GM12878 (cell line): ENCODE data around the gene FMNL3. TPM values are rescaled to one million over a fixed set of nuclear protein-coding genes. Genes with fewer than 3 reads are reported as not detected.

Source experiments
- ATAC-seq: fragments of 200-7000 bp; cut with Tn5 transposase; 3 replicates; pipeline ENCODE4 v1.9.1; 2020; ENCODE audit warnings: mild to moderate bottlenecking, moderate library complexity
- BruUV-seq: library from RNA; stranded (reverse); fragments of 400-500 nt; replicated peaks from 2 replicates; lab custom pipeline; 2021; lab: Mats Ljungman, UMichigan
- CTCF ChIA-PET: fragments of 300-600 bp; sonication (Branson Sonifier 250); formaldehyde crosslinking; extraction: SDS; loops from one replicate; lab custom pipeline; 2021; ENCODE audit warnings: inconsistent platforms; lab: Yijun Ruan, JAX
- POLR2A ChIA-PET: fragments of 350-600 bp; formaldehyde crosslinking; extraction: SDS; loops from one replicate; lab custom pipeline; 2021; ENCODE audit warnings: inconsistent platforms; lab: Charles Lee
- RAD21 ChIA-PET: fragments of 300-600 bp; sonication (Branson Sonifier 250); formaldehyde crosslinking; loops from one replicate; lab custom pipeline; 2023; ENCODE audit warnings: antibody characterized with exemption; ENCODE audit not compliant: unreplicated experiment; lab: Charles Lee
- SMC1A ChIA-PET: fragments of 300-600 bp; sonication (Branson Sonifier 250); formaldehyde crosslinking; loops from one replicate; lab custom pipeline; 2023; ENCODE audit not compliant: unreplicated experiment, uncharacterized antibody; lab: Charles Lee
- DNase-seq: peaks from one replicate; pipeline ENCODE4 v3.0.0-alpha.2; 2011; ENCODE audit warnings: low read depth, low spot score
- FAIRE-seq: peaks from 3 replicates; lab custom pipeline; 2011; peaks lifted over from hg19 to GRCh38; lab: Jason Lieb, UNC
- H2AFZ ChIP-seq: 2 replicates; pipeline ENCODE4 v1.6.0; 2011; ENCODE audit warnings: low read depth, low read length, control low read depth; ENCODE audit not compliant: control insufficient read depth
- H3K27ac ChIP-seq: 2 replicates; pipeline ENCODE4 v1.5.1; 2011; ENCODE audit warnings: control low read depth; ENCODE audit not compliant: control insufficient read depth, insufficient read depth
- H3K27me3 ChIP-seq, 2 experiments: replicated peaks in 1 of 2; 2 replicates each; pipeline versions ENCODE4 v1.6.0 to v1.6.1; 2011; ENCODE audit warnings: low read length in 1 of 2; ENCODE audit not compliant: control insufficient read depth in 2 of 2, insufficient read depth in 2 of 2
- H3K36me3 ChIP-seq, 2 experiments: 2 replicates each; pipeline ENCODE4 v1.5.1; 2011; ENCODE audit warnings: low read length in 1 of 2; ENCODE audit not compliant: control insufficient read depth in 2 of 2, insufficient read depth in 2 of 2
- H3K4me1 ChIP-seq: 2 replicates; pipeline ENCODE4 v1.6.1; 2011; ENCODE audit warnings: mild to moderate bottlenecking, low read length, moderate library complexity, mixed read lengths; ENCODE audit not compliant: control insufficient read depth, insufficient read depth
- H3K4me2 ChIP-seq: 2 replicates; pipeline ENCODE4 v1.6.0; 2011; ENCODE audit warnings: control low read depth; ENCODE audit not compliant: control insufficient read depth, insufficient read depth
- H3K4me3 ChIP-seq: fragments of 200-600 bp; sonication (generic); 2 replicates; pipeline ENCODE4 v1.5.1; 2016
- H3K79me2 ChIP-seq: 2 replicates; pipeline ENCODE4 v1.6.0; 2011; ENCODE audit warnings: low read length; ENCODE audit not compliant: control insufficient read depth, insufficient read depth
- H3K9ac ChIP-seq: 2 replicates; pipeline ENCODE4 v1.8.0; 2011; ENCODE audit warnings: low read length, control low read depth, mixed read lengths; ENCODE audit not compliant: control insufficient read depth, insufficient read depth
- H3K9me3 ChIP-seq: replicated peaks from 3 replicates; pipeline ENCODE4 v1.5.1; 2011; ENCODE audit warnings: mild to moderate bottlenecking, low read length; ENCODE audit not compliant: control insufficient read depth, insufficient read depth
- H4K20me1 ChIP-seq: 2 replicates; pipeline ENCODE4 v1.6.0; 2011; ENCODE audit not compliant: control insufficient read depth, insufficient read depth
- WGBS: methylation state at CpG from one replicate; pipeline ENCODE4 v1.1.6; 2016; ENCODE audit warnings: low lambda C conversion rate; ENCODE audit not compliant: insufficient replicate concordance, insufficient coverage; ENCODE audit errors: missing lambda C conversion rate; 5-methylcytosine and 5-hydroxymethylcytosine counted together
- in situ Hi-C: fragments of 300-500 bp; cut with MboI; formaldehyde crosslinking; loops from 9 replicates; pipeline ENCODE4 v1.14.3; 2018; ENCODE audit warnings: mixed read lengths
- intact Hi-C: fragments of 100-400 bp; cut with micrococcal nuclease; formaldehyde crosslinking; loops from one replicate; pipeline ENCODE4 v1.14.2; 2022; ENCODE audit not compliant: unreplicated experiment
- polyA plus RNA-seq, 11 experiments: library from polyadenylated mRNA; depleted of rRNA in 4 of 11; unstranded in 6 of 11; stranded (reverse) in 5 of 11; fragments of >200 nt; fragmentation: Nextera tagmentation in 4 of 11; fragmentation: Illumina TruSeq in 1 of 11; extraction: Ambion mirVana in 4 of 11; extraction: Trizol in 1 of 11; gene quantifications; 1 replicate in 1 of 11; 2 replicates in 10 of 11; pipeline versions ENCODE4 v1.2.1 to v1.2.3, GENCODE V29; 2011 to 2016; ENCODE audit warnings: inconsistent platforms in 2 of 11, missing spikeins in 2 of 11, low read depth in 1 of 11
- small RNA-seq: library from RNA; depleted of rRNA; stranded (forward); fragments of <200 nt; gene quantifications from one replicate; pipeline ENCODE3, GENCODE V24; 2014
- total RNA-seq, 4 experiments: library from RNA; depleted of rRNA in 3 of 4; stranded (reverse); fragments of >200 nt in 3 of 4; fragmentation: Illumina TruSeq in 1 of 4; extraction: Trizol in 1 of 4; gene quantifications; 2 replicates each; pipeline versions ENCODE4 v1.2.1 to v1.2.3, GENCODE V29; 2013 to 2021
- TF ChIP-seq, protein P1 (sequence below): IDR thresholded peaks from 2 replicates; pipeline ENCODE4 v1.6.1; 2011; ENCODE audit warnings: low read depth, low read length, improper control_type of control experiment, borderline replicate concordance

FMNL3 gene
- total and polyA plus RNA-seq, 10 of the 15 experiments (the other 5 are each of a cell fraction or from before 2014, with no cell fraction given), result 3.0 to 64.9 (median 30.9) TPM

DNA sequence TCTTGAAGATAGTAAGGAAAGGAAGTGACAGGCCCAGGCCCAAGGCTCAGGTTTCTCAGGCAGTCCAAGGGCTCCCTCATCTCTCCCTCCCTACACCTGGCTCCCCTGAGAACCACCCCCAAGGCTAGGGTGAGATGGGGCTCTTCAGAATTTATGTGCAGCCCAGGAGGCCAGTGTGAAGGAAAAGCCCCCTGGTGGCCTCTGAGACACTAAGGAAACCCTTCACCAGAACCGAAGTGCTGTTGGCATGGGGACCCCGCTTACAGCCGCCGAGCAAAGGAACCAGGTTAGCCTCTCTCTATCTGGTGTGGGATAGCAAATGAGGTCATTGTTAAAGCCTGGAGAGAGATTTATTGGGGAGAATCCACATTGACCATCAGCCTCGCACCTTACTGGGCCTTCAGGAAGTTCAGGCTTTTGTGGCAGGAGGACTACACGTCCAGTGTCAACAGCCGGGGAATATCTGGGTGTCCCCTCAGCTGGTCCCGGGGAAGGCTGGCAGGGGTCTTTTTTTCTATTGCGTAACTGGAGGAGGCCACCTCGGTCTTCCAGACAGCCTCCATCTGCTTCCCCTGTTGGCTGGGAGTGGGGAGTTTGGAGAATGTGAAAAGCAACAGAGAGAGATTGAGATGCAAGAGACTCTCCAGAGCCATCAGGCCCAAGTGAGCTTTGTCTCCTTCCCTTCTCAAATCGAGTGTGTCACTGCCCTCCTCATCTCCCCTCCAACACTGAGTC is 119.9 kb downstream of the FMNL3 start:
- POLR2A ChIA-PET, result no interaction called here

More for the DNA sequence above, 119.9 kb downstream of the FMNL3 start:
- ATAC-seq (no peak), DNase-seq (no peak), FAIRE-seq (no peak)
- TF ChIP-seq, protein P1, sequence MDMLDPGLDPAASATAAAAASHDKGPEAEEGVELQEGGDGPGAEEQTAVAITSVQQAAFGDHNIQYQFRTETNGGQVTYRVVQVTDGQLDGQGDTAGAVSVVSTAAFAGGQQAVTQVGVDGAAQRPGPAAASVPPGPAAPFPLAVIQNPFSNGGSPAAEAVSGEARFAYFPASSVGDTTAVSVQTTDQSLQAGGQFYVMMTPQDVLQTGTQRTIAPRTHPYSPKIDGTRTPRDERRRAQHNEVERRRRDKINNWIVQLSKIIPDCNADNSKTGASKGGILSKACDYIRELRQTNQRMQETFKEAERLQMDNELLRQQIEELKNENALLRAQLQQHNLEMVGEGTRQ, result no peak
- BruUV-seq, result no TSS peak
- no peak overlapping the region for H3K27ac ChIP-seq
- 98% methylated on average over 11 of the region's 11 CpGs for WGBS
- ChIA-PET CTCF (no interaction called here), RAD21 (no interaction called here), SMC1A (interaction anchor here (0.9 kb wide), 1 partner anchor 25 kb away, joined by 3 read pairs; no protein-coding TSS in a partner anchor)
- peaks cover 3 to 4% of the 10 kb centered on the region in 2 experiments; a peak in 3 of 4 replicates for H3K36me3 ChIP-seq
- H3K9me3 ChIP-seq, result peaks cover 2% of the 10 kb centered on the region; the same call in 1 of the 3 replicates
- H3K4me3 ChIP-seq, result no peak overlapping the region
- H2AFZ ChIP-seq, result no peak overlapping the region
- H3K4me2 ChIP-seq, result no peak overlapping the region
- intact Hi-C loops (no loop called here), in situ Hi-C loops (no loop called here)
- H3K79me2 ChIP-seq, result no peaks in the 10 kb centered on the region
- no peaks in the 10 kb centered on the region for H4K20me1 ChIP-seq
- no peaks in the 10 kb centered on the region for H3K4me1 ChIP-seq
- no peak overlapping the region for H3K9ac ChIP-seq
- H3K27me3 ChIP-seq, result no peaks in the 10 kb centered on the region

Small RNA genes within 50 kb of the gene (small RNA-seq; reads per million reads assigned to genes)
- gene AC020612.2 (not detected), gene HIGD1AP9 (not detected), gene POLR2KP1 (not detected), gene RNU6-834P (not detected)

Other genes starting within 250 kb of the FMNL3 start
Only the 7 nearest of the 9 such genes appear.
- 0.11 and 0.45 TPM in 2 replicates for gene KCNH3, start 168.4 kb downstream of the FMNL3 start, total RNA-seq (2014; rRNA removed)
- 0.05 TPM in 1 of 2 replicates, not detected in the other for gene KCNH3, start 168.4 kb downstream of the FMNL3 start, total RNA-seq (2014; rRNA removed; fragmentation: Illumina TruSeq; extraction: Trizol)
- gene KCNH3, start 168.4 kb downstream of the FMNL3 start, total RNA-seq (2021), result 0.08 and 0.29 TPM in 2 replicates
- gene KCNH3, start 168.4 kb downstream of the FMNL3 start, polyA plus RNA-seq (2011; rRNA removed), result 0.03 TPM in 1 of 2 replicates, not detected in the other
- 0.04 TPM in 1 of 2 replicates, not detected in the other for gene KCNH3, start 168.4 kb downstream of the FMNL3 start, polyA plus RNA-seq (2014; fragmentation: Illumina TruSeq; extraction: Trizol)
- gene KCNH3, start 168.4 kb downstream of the FMNL3 start, polyA plus RNA-seq (2014; fragmentation: Nextera tagmentation; extraction: Ambion mirVana), result not detected
- gene KCNH3, start 168.4 kb downstream of the FMNL3 start, polyA plus RNA-seq (2014; rRNA removed), result 0.26 and 0.49 TPM in 2 replicates
- not detected for gene KCNH3, start 168.4 kb downstream of the FMNL3 start, polyA plus RNA-seq (2016; fragmentation: Nextera tagmentation; extraction: Ambion mirVana)
- gene MCRS1, start 139.3 kb downstream of the FMNL3 start, total RNA-seq (2014; rRNA removed), result 59.2 and 62.7 TPM in 2 replicates
- 45.3 and 49.5 TPM in 2 replicates for gene MCRS1, start 139.3 kb downstream of the FMNL3 start, total RNA-seq (2014; rRNA removed; fragmentation: Illumina TruSeq; extraction: Trizol)
- 63.0 and 67.9 TPM in 2 replicates for gene MCRS1, start 139.3 kb downstream of the FMNL3 start, total RNA-seq (2021)
- gene MCRS1, start 139.3 kb downstream of the FMNL3 start, polyA plus RNA-seq (2011; rRNA removed), result 26.1 and 44.8 TPM in 2 replicates
- gene MCRS1, start 139.3 kb downstream of the FMNL3 start, polyA plus RNA-seq (2014; fragmentation: Illumina TruSeq; extraction: Trizol), result 17.2 and 46.9 TPM in 2 replicates
- gene MCRS1, start 139.3 kb downstream of the FMNL3 start, polyA plus RNA-seq (2014; fragmentation: Nextera tagmentation; extraction: Ambion mirVana), result 10 to 100 TPM; 34.3 to 52.4 TPM
- 76.7 and 78.4 TPM in 2 replicates for gene MCRS1, start 139.3 kb downstream of the FMNL3 start, polyA plus RNA-seq (2014; rRNA removed)
- gene MCRS1, start 139.3 kb downstream of the FMNL3 start, polyA plus RNA-seq (2016; fragmentation: Nextera tagmentation; extraction: Ambion mirVana), result 10 to 100 TPM; 75.2 to 82.8 TPM
- 0.51 and 0.87 TPM in 2 replicates for gene FAM186B, start 101.8 kb downstream of the FMNL3 start, total RNA-seq (2014; rRNA removed)
- 0.58 and 0.60 TPM in 2 replicates for gene FAM186B, start 101.8 kb downstream of the FMNL3 start, total RNA-seq (2014; rRNA removed; fragmentation: Illumina TruSeq; extraction: Trizol)
- gene FAM186B, start 101.8 kb downstream of the FMNL3 start, total RNA-seq (2021), result 0.48 and 0.69 TPM in 2 replicates
- 0.10 and 0.20 TPM in 2 replicates for gene FAM186B, start 101.8 kb downstream of the FMNL3 start, polyA plus RNA-seq (2011; rRNA removed)
- 0.46 and 0.51 TPM in 2 replicates for gene FAM186B, start 101.8 kb downstream of the FMNL3 start, polyA plus RNA-seq (2014; fragmentation: Illumina TruSeq; extraction: Trizol)
- under 1 TPM; 0.13 to 0.42 TPM for gene FAM186B, start 101.8 kb downstream of the FMNL3 start, polyA plus RNA-seq (2014; fragmentation: Nextera tagmentation; extraction: Ambion mirVana)
- 0.45 and 0.51 TPM in 2 replicates for gene FAM186B, start 101.8 kb downstream of the FMNL3 start, polyA plus RNA-seq (2014; rRNA removed)
- under 1 TPM; 0.57 to 0.79 TPM for gene FAM186B, start 101.8 kb downstream of the FMNL3 start, polyA plus RNA-seq (2016; fragmentation: Nextera tagmentation; extraction: Ambion mirVana)
- 7.2 and 7.7 TPM in 2 replicates for gene PRPF40B, start 83.8 kb downstream of the FMNL3 start, total RNA-seq (2014; rRNA removed)
- 6.9 and 7.1 TPM in 2 replicates for gene PRPF40B, start 83.8 kb downstream of the FMNL3 start, total RNA-seq (2014; rRNA removed; fragmentation: Illumina TruSeq; extraction: Trizol)
- 12.9 and 13.2 TPM in 2 replicates for gene PRPF40B, start 83.8 kb downstream of the FMNL3 start, total RNA-seq (2021)
- 3.2 and 6.1 TPM in 2 replicates for gene PRPF40B, start 83.8 kb downstream of the FMNL3 start, polyA plus RNA-seq (2011; rRNA removed)
- 3.2 and 6.7 TPM in 2 replicates for gene PRPF40B, start 83.8 kb downstream of the FMNL3 start, polyA plus RNA-seq (2014; fragmentation: Illumina TruSeq; extraction: Trizol)
- gene PRPF40B, start 83.8 kb downstream of the FMNL3 start, polyA plus RNA-seq (2014; fragmentation: Nextera tagmentation; extraction: Ambion mirVana), result 1 to 10 TPM in 1 of 2 experiments, under 1 TPM in 1; 0.31 to 1.2 TPM
- gene PRPF40B, start 83.8 kb downstream of the FMNL3 start, polyA plus RNA-seq (2014; rRNA removed), result 8.5 and 11.0 TPM in 2 replicates
- 10 to 100 TPM; 16.3 to 17.9 TPM for gene PRPF40B, start 83.8 kb downstream of the FMNL3 start, polyA plus RNA-seq (2016; fragmentation: Nextera tagmentation; extraction: Ambion mirVana)
- gene TMBIM6, start 34.2 kb upstream of the FMNL3 start, total RNA-seq (2014; rRNA removed), result 231 and 268 TPM in 2 replicates
- gene TMBIM6, start 34.2 kb upstream of the FMNL3 start, total RNA-seq (2014; rRNA removed; fragmentation: Illumina TruSeq; extraction: Trizol), result 221 and 224 TPM in 2 replicates
- gene TMBIM6, start 34.2 kb upstream of the FMNL3 start, total RNA-seq (2021), result 302 and 306 TPM in 2 replicates
- gene TMBIM6, start 34.2 kb upstream of the FMNL3 start, polyA plus RNA-seq (2011; rRNA removed), result 505 and 603 TPM in 2 replicates
- gene TMBIM6, start 34.2 kb upstream of the FMNL3 start, polyA plus RNA-seq (2014; fragmentation: Illumina TruSeq; extraction: Trizol), result 308 and 371 TPM in 2 replicates
- 1,000 to 10,000 TPM in 1 of 2 experiments, 100 to 1,000 TPM in 1; 853 to 1,192 TPM for gene TMBIM6, start 34.2 kb upstream of the FMNL3 start, polyA plus RNA-seq (2014; fragmentation: Nextera tagmentation; extraction: Ambion mirVana)
- gene TMBIM6, start 34.2 kb upstream of the FMNL3 start, polyA plus RNA-seq (2014; rRNA removed), result 220 and 242 TPM in 2 replicates
- 100 to 1,000 TPM; 451 to 455 TPM for gene TMBIM6, start 34.2 kb upstream of the FMNL3 start, polyA plus RNA-seq (2016; fragmentation: Nextera tagmentation; extraction: Ambion mirVana)
- 8.2 TPM in 2 replicates for gene NCKAP5L, start 121.0 kb upstream of the FMNL3 start, total RNA-seq (2014; rRNA removed)
- 4.3 and 4.4 TPM in 2 replicates for gene NCKAP5L, start 121.0 kb upstream of the FMNL3 start, total RNA-seq (2014; rRNA removed; fragmentation: Illumina TruSeq; extraction: Trizol)
- gene NCKAP5L, start 121.0 kb upstream of the FMNL3 start, total RNA-seq (2021), result 14.8 and 15.8 TPM in 2 replicates
- 2.1 and 3.1 TPM in 2 replicates for gene NCKAP5L, start 121.0 kb upstream of the FMNL3 start, polyA plus RNA-seq (2011; rRNA removed)
- gene NCKAP5L, start 121.0 kb upstream of the FMNL3 start, polyA plus RNA-seq (2014; fragmentation: Illumina TruSeq; extraction: Trizol), result 1.1 and 3.4 TPM in 2 replicates
- gene NCKAP5L, start 121.0 kb upstream of the FMNL3 start, polyA plus RNA-seq (2014; fragmentation: Nextera tagmentation; extraction: Ambion mirVana), result under 1 TPM; 0.03 to 0.16 TPM
- 8.1 and 10.7 TPM in 2 replicates for gene NCKAP5L, start 121.0 kb upstream of the FMNL3 start, polyA plus RNA-seq (2014; rRNA removed)
- 1 to 10 TPM; 4.4 to 5.5 TPM for gene NCKAP5L, start 121.0 kb upstream of the FMNL3 start, polyA plus RNA-seq (2016; fragmentation: Nextera tagmentation; extraction: Ambion mirVana)
- gene BCDIN3D, start 135.7 kb upstream of the FMNL3 start, total RNA-seq (2014; rRNA removed), result 5.8 and 6.0 TPM in 2 replicates
- gene BCDIN3D, start 135.7 kb upstream of the FMNL3 start, total RNA-seq (2014; rRNA removed; fragmentation: Illumina TruSeq; extraction: Trizol), result 6.2 and 6.4 TPM in 2 replicates
- gene BCDIN3D, start 135.7 kb upstream of the FMNL3 start, total RNA-seq (2021), result 5.6 and 7.1 TPM in 2 replicates
- 3.7 and 4.1 TPM in 2 replicates for gene BCDIN3D, start 135.7 kb upstream of the FMNL3 start, polyA plus RNA-seq (2011; rRNA removed)
- 6.7 and 7.8 TPM in 2 replicates for gene BCDIN3D, start 135.7 kb upstream of the FMNL3 start, polyA plus RNA-seq (2014; fragmentation: Illumina TruSeq; extraction: Trizol)
- 1 to 10 TPM; 5.5 to 6.3 TPM for gene BCDIN3D, start 135.7 kb upstream of the FMNL3 start, polyA plus RNA-seq (2014; fragmentation: Nextera tagmentation; extraction: Ambion mirVana)
- gene BCDIN3D, start 135.7 kb upstream of the FMNL3 start, polyA plus RNA-seq (2014; rRNA removed), result 4.7 and 7.2 TPM in 2 replicates
- gene BCDIN3D, start 135.7 kb upstream of the FMNL3 start, polyA plus RNA-seq (2016; fragmentation: Nextera tagmentation; extraction: Ambion mirVana), result 1 to 10 TPM; 6.5 to 6.8 TPM